Activated CD4-positive, alpha-beta T cell treated with anti-CD3 and anti-CD28 coated beads for 24 hours (primary cell): Measurements from ENCODE around the gene TYW1B.
"Not testable (repeated sequence)": the region's sequence is repeated elsewhere in the genome, so short reads cannot be mapped to it uniquely, and the experiment has no call there.

ENCODE experiments used
- DNase-seq, 2 donors: peaks; one replicate each; pipeline ENCODE4 v3.0.0-alpha.2; 2020; ENCODE audit warnings: low read depth in 2 of 2

TYW1B gene

GRCh38 chr7:72700548-72700947, 127.5 kb downstream of the TYW1B start:
- not testable (repeated sequence) for DNase-seq

DNA sequence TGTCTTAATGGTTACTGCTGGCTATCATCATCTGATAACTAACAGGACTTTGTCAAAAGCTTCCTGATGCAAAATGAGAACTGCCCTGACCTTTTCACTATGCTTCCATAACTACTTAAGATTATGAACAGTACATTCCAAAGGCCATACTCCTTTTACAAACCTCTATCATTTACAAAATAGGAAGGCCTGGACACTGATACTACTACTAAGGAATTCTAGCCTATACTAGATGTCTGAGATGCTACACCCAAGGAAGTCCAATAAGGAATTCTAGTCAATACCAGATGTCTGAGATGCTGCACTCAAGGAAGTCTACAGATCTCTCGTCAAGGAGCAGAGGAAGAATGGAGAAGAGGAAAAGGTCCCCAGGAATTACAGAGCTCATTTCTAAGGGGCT, 130.9 kb downstream of the TYW1B start:
- not testable (repeated sequence) for DNase-seq

DNA sequence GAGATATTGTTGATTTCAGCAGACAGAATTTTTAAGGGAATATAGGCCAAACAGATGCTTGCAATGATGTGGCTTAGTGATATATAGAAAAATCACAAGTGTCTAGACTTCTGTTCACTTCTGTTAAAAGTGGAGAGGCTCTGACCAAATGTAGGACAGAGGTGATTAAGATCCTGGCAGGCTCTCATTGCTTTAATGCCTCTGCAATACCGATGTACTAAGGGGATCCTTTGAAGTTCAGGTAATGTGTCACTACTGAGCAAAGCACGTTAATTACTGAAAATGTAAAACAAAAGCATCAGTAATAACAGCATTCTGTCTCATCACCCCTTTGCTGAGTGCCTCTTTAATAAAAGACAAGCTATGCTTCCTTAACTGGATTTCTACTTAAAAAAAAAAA, 131.4 kb downstream of the TYW1B start:
- DNase-seq, result not testable (repeated sequence)

GRCh38 chr7:72695482-72695881, 132.5 kb downstream of the TYW1B start:
- not testable (repeated sequence) for DNase-seq

DNA sequence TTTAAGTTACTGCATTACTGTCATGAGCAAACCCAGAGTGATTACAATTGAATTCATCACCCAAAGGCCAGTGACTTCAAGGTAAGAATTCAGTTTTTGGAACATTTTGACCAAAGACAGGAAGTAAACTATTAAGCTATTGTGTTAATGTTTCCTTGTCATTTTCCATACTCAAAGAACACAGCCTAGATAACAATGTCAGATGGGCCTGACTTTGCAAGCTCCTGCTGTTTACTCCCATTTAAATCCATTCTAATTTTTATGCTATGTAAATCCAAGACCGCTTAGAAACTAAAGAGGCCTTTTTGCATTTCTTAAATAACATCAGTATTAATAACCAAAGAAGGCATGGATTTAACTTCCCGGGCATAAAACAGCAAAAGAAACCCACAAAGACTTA, 136.6 kb downstream of the TYW1B start:
- not testable (repeated sequence) for DNase-seq

DNA sequence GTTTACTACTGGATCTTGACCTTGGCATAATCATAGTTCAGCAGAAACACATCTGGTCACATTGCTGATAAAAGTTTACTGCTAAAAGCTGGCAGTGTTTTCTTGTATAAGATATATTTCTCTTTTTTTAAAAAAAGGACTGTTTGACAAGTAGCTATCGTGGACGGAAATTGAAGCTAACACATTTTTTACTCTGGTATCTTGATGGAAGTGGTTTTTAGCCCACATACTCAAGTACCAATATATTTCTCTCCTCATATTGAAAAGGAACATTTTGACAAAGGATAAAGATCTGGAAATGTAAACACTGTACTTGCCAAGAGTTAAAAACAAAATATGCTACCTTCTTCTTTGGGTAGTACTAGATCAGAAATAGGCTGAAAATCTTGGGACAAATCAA, 137.8 kb downstream of the TYW1B start:
- not testable (repeated sequence) for DNase-seq

- DNase-seq, result not testable (repeated sequence)
These were observed 138.7 kb downstream of the TYW1B start for GRCh38 chr7:72689344-72689743.

GRCh38 chr7:72681211-72681610, 146.8 kb downstream of the TYW1B start:
- DNase-seq, result not testable (repeated sequence)

DNA sequence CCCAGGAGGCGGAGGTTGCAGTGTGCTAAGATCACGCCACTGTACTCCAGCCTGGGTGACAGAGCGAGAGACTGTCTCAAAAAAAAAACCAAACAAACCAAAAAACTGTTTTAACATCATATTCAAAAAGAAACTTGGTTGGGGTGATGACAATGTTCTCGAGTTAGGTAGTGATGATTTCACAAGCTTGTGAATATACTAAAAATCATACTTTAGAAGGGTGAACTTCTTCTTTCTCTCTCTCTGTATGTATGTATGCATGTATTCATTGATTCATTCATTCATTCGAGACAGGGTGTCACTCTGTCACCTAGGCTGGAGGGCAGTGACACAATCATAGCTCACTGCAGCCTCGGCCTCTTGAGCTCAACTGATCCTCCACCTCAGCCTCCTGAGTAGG, 151.1 kb downstream of the TYW1B start:
- not testable (repeated sequence) for DNase-seq

DNA sequence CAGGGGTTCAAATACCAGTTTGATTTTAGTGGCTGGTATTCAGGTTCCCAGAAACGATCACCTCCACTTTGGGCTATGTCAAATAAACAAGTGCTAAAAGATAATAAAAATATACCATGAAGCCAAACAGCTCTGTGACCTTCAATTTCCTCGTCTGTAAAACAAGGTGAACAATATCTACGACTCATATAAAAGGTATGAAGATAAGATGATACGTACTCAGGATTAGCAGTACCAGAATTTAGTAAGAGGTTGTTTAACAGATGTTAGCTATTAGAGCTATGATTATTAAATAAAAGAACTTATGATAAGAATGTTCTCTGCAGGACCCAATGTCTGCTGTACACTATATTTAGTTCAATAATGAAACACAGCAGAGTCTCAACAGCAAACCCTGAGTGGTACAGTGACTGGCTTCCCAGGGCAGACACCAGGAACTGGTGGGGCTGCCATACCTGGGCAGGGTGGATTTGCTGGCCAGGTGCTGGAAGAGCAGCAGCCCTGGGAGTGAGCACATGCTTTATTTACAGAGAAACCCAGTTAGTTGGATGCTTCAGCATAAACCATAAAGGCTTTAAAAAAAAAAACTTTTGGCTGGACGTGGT, 151.8 kb downstream of the TYW1B start:
- not testable (repeated sequence) for DNase-seq

- DNase-seq, result not testable (repeated sequence)
These were observed 152.3 kb downstream of the TYW1B start for GRCh38 chr7:72675686-72676085.

DNA sequence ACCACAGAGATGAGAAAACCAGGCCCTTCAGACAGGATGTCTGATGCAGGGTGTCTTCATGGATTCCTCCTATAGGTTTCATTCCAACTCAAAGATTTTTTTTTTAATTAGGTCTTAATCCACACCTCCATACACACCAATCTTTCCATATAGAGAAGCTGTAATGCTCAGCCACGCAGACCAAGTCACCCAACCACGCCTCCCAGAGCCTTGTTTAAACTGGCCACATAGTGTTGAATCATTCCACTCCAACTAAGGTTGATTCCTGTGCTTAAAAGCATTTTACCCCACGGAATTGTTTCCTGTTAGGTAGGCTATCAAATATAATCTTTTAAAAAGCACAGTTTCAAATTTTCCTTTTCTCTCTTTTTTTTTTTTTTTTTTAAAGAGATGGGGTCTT, 153.6 kb downstream of the TYW1B start:
- no peak for DNase-seq

DNA sequence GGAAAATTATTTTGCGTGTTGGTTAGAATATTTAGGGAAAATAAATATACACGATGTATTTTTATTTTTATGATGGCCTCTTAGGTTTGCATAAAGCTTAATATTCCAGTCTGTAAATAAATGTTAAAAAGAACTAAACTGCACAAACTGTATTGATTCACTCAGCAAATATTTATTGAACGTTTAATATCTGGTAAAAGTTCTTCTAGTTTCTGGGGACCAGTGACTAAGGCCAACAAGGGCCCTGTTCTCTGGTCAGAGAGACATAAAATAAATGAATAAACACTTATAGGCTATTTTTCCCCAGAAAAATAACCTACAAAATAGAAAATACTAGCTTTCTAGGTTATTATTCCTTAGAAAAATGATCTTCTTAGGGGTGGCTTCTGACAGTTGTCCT, 157.2 kb downstream of the TYW1B start:
- not testable (repeated sequence) for DNase-seq

DNA sequence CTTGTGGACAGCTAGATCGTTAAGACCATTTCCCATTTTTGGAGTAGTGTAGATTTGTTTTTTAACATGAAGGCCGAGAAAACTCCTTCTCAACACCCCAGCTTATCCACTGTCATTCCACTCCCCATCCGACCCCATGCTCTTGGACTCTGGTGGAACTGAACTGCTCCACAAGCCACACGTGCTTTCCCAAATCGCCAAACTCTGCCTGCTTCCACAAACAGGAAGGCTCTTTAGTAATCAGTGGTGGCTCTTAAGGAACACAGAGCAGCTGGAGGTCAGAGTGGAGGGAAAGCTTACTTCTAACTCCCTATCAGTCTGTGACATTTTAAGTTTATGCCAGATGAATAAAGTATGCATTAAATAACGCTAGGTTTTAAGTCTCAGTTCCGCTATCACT, 159.6 kb downstream of the TYW1B start:
- not testable (repeated sequence) for DNase-seq

DNA sequence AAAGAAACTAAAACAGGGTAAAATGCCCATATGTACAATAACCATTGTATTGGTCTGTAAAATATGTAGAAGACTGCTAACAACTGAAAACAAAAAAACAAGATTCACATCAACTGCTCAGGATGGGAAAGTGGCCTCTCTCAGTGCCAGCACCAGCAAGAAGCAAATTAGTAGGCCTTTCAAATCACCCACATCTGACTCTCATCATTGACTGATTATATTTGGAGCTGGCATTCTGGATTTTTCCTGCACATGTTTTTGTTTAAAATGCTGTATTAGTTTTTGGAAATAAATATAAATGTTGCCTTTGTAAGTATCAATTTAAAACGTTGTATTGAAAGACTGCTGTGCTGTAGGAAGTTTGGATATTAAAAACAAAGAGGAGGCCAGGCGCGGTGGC, 161.0 kb downstream of the TYW1B start:
- DNase-seq, result not testable (repeated sequence)

GRCh38 chr7:72648574-72648973, 179.4 kb downstream of the TYW1B start:
- not testable (repeated sequence) for DNase-seq

GRCh38 chr7:72643708-72644107, 184.3 kb downstream of the TYW1B start:
- not testable (repeated sequence) for DNase-seq

DNA sequence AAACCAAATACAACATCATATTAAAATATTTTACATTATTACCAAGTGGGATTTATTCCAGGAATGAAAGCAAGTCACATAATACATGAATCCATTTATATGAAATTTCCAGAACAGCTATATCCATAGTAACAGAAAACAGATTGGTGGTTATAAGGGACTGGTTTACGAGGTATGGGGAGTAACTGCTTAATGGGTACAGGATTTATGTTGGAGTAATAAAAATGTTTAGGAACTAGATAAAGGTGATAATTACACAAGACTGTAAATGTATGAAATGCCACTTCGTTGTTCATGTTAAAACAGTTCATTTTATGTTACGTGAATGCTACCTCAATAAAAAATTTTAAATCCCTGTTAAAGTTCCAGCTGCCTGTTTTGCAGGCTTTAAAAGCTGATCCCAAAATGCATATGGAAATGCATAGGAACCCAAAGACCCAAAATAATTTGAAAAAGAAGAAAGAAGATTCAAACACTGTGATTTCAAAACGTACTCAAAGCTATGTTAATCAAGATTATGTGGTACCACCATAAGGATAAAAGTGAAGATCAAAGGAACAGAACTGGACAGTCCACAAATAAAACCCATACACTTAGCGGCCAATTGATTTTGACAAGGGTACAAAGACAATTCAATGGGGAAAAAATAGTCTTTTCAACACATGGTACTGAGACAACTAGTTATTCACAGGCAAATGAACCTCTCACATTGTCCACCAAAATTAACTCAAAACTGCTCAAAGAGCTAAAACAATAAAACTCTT, 186.3 kb downstream of the TYW1B start:
- not testable (repeated sequence) for DNase-seq

DNA sequence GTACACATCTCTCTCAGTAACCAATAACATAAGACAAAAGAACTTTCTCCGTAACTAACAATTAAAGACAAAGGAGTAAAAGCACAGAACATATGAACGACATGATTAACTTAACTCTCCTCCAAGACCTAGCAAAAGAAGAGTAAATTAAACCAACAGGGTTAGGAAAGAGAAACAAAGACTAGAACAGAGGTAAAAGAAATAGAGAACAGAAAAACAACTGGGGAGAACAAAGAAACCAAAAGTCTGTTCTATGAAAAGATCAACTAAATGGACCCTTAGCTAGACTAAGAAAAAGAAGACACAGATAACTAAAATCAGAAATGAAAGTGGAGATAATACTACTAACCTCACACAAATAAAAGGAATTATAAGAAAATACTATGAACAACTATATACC, 187.3 kb downstream of the TYW1B start:
- not testable (repeated sequence) for DNase-seq

DNA sequence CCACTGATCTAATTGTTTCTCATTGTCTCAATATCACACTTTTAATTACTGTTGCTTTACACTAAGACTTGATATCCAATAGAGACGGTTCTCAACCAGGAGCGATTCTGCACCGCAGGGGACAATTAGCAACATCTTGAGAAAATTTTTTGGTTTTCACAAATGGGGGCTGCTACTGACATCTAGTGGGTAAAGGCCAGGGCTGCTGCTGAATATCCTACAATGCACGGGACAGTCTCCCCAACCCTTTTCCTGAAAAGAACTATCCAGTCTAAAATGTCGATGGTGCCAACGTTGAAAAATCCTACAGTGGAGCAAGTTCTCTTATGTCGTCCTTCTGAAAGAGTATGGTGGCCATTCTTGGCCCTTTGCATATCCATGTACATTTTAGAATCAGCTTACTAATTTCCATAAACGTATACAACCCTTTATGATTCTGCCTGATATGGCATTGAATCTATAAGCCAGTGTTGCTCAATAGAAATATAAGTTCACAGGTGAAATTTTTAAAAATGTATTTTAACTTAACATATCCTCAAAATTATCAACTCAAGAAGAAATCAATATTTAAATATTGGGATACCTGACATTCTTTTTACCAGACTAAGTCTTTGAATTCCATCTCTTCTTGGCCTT, 192.6 kb downstream of the TYW1B start:
- not testable (repeated sequence) for DNase-seq

GRCh38 chr7:72632765-72633292, 195.2 kb downstream of the TYW1B start:
- not testable (repeated sequence) for DNase-seq

DNA sequence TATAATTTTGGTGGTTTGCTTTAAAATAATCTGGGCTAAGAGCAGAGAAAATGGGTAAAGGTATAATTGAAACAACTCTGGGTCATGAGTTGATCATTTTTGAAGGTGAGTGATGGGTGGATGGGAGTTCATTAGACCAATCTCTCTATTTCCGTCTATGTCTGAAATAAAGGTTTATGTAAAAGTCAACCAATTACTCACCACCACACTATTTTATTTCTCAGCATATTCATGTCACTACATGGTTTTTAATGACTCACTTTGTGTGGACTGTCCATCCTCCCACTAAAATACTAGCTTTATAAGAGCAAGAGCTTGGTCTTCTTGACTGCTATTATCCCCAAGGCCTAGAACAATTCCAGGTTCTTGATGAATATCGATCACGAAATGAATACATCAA, 199.6 kb downstream of the TYW1B start:
- not testable (repeated sequence) for DNase-seq
